Endodermal cell (in vitro differentiated cells): ENCODE measurements around the gene DMGDH. TPM values are rescaled to one million over a fixed set of nuclear protein-coding genes. Genes with fewer than 3 reads are reported as not detected.

ENCODE experiments used
- DNase-seq: peaks from one replicate; pipeline ENCODE4 v3.0.0-alpha.2; 2017
- H3K27ac ChIP-seq: 2 replicates; pipeline ENCODE4 v1.5.1; 2013; ENCODE audit warnings: mild to moderate bottlenecking, low read depth, low read length, moderate library complexity
- H3K27me3 ChIP-seq: 2 replicates; pipeline ENCODE4 v1.6.1; 2013; ENCODE audit warnings: mild to moderate bottlenecking, low read length, moderate library complexity; ENCODE audit not compliant: insufficient read depth, control insufficient read depth, poor library complexity, severe bottlenecking
- H3K36me3 ChIP-seq: 2 replicates; pipeline ENCODE4 v1.7.0; 2013; ENCODE audit warnings: mild to moderate bottlenecking, low read length, moderate library complexity; ENCODE audit not compliant: control insufficient read depth, insufficient read depth
- H3K4me1 ChIP-seq: one replicate; pipeline ENCODE4 v1.7.0; 2013; ENCODE audit warnings: low read length; ENCODE audit not compliant: control insufficient read depth, insufficient read depth
- H3K4me3 ChIP-seq: 2 replicates; pipeline ENCODE4 v1.5.1; 2013; ENCODE audit warnings: mild to moderate bottlenecking, low read length, moderate library complexity
- H3K9ac ChIP-seq: 2 replicates; pipeline ENCODE4 v1.6.1; 2013; ENCODE audit warnings: mild to moderate bottlenecking, low read length, moderate library complexity; ENCODE audit not compliant: poor library complexity, severe bottlenecking; ENCODE audit errors: extremely low read depth
- H3K9me3 ChIP-seq: 2 replicates; pipeline ENCODE4 v1.6.1; 2013; ENCODE audit warnings: mild to moderate bottlenecking, low read length, moderate library complexity; ENCODE audit not compliant: control insufficient read depth
- H3K27ac Mint-ChIP-seq: 2 replicates; pipeline ENCODE4 v1.8.0; 2020; ENCODE audit warnings: mixed read lengths
- H3K27me3 Mint-ChIP-seq: 2 replicates; pipeline ENCODE4 v1.8.0; 2021; ENCODE audit warnings: mild to moderate bottlenecking, mixed read lengths; ENCODE audit not compliant: insufficient read depth
- H3K36me3 Mint-ChIP-seq: 2 replicates; pipeline ENCODE4 v1.8.0; 2020; ENCODE audit warnings: low read depth, mixed read lengths
- H3K4me1 Mint-ChIP-seq: 2 replicates; pipeline ENCODE4 v1.8.0; 2020; ENCODE audit warnings: mixed read lengths
- H3K4me3 Mint-ChIP-seq: 2 replicates; pipeline ENCODE4 v1.8.0; 2020; ENCODE audit warnings: mild to moderate bottlenecking, moderate library complexity, mixed read lengths
- H3K9me3 Mint-ChIP-seq: 2 replicates; pipeline ENCODE4 v1.8.0; 2020; ENCODE audit warnings: mild to moderate bottlenecking, mixed read lengths
- WGBS, 2 experiments: methylation state at CpG; one replicate each; pipeline versions ENCODE4 v1.1.5 to v1.1.7; 2013; ENCODE audit warnings: missing lambda C conversion rate in 2 of 2, mixed read lengths in 1 of 2; ENCODE audit not compliant: insufficient coverage in 1 of 2, insufficient read length in 1 of 2; 5-methylcytosine and 5-hydroxymethylcytosine counted together
- total RNA-seq, 2 donors: library from RNA; stranded (reverse); fragmentation: NEBNext Ultra II Directional in 1 of 2; extraction: Animal tissue kit (Norgen Biotek cat#: 25700) in 1 of 2; gene quantifications; 2 replicates in 1 of 2; 3 replicates in 1 of 2; pipeline ENCODE4 v1.2.1, GENCODE V29; 2021
- TF ChIP-seq, protein P1 (sequence below): fragments of 200-600 bp; sonication (generic); conservative IDR thresholded peaks from 2 replicates; pipeline ENCODE4 v1.5.0; 2021; ENCODE audit warnings: antibody characterized with exemption, mild to moderate bottlenecking

The DMGDH gene
- total RNA-seq, 2 donors from 2014 or later = 0.73 to 4.7 TPM

DNA sequence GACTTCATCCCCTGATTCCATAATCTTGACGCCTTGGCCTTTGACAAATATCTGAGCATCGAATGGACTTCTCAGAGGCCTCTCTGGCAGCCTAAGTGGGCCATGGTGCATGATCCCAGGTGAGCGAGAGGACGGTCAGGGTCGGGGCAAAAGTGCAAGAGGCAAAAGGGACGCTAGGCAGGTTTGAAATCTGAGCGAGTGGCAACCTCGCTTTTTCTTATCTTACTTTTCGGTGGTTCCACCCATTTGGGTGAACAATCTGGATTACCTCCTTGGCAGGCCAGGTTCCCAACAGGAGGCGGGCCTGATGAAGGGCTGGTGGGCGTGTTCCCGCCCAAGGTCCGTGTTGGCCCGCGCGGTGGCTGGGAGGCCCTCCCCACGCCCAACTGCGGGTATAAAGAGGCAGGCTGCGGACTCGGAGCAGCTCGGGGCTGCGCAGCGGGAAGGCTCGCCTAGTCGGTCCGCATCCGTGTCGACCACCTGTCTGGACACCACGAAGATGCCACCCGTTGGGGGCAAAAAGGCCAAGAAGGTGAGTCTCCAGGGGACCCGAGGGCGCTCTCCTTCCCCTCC, 42.0 kb upstream of the DMGDH start, which contains the start of gene BHMT:
Gene BHMT (plus strand): TSS at position 423 of the 573 bp plus-strand sequence. CDS start 77 bp downstream, at position 500.
- Mint-ChIP-seq H3K27me3 (peaks cover 58% of the 10 kb centered on the region), H3K36me3 (no peaks in the 10 kb centered on the region), H3K27ac (no peak within 1 kb of the TSS), H3K4me3 (peak within 1 kb of the TSS; percentile 53), H3K9me3 (no peaks in the 10 kb centered on the region), H3K4me1 (peaks cover 21% of the 10 kb centered on the region)
- Histone ChIP-seq H3K36me3 (no peaks in the 10 kb centered on the region), H3K9ac (no peak within 1 kb of the TSS), H3K4me1 (no peaks in the 10 kb centered on the region), H3K27me3 (peaks cover 67% of the 10 kb centered on the region), H3K4me3 (peak within 1 kb of the TSS; percentile 58), H3K27ac (no peak within 1 kb of the TSS), H3K9me3 (no peaks in the 10 kb centered on the region)
- TF ChIP-seq, protein P1, sequence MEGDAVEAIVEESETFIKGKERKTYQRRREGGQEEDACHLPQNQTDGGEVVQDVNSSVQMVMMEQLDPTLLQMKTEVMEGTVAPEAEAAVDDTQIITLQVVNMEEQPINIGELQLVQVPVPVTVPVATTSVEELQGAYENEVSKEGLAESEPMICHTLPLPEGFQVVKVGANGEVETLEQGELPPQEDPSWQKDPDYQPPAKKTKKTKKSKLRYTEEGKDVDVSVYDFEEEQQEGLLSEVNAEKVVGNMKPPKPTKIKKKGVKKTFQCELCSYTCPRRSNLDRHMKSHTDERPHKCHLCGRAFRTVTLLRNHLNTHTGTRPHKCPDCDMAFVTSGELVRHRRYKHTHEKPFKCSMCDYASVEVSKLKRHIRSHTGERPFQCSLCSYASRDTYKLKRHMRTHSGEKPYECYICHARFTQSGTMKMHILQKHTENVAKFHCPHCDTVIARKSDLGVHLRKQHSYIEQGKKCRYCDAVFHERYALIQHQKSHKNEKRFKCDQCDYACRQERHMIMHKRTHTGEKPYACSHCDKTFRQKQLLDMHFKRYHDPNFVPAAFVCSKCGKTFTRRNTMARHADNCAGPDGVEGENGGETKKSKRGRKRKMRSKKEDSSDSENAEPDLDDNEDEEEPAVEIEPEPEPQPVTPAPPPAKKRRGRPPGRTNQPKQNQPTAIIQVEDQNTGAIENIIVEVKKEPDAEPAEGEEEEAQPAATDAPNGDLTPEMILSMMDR = no peak
- peak; percentile 75 for DNase-seq
- WGBS, 2 experiments = 26 to 66% methylated on average over 8 to 32 of the region's 32 CpGs

DNA sequence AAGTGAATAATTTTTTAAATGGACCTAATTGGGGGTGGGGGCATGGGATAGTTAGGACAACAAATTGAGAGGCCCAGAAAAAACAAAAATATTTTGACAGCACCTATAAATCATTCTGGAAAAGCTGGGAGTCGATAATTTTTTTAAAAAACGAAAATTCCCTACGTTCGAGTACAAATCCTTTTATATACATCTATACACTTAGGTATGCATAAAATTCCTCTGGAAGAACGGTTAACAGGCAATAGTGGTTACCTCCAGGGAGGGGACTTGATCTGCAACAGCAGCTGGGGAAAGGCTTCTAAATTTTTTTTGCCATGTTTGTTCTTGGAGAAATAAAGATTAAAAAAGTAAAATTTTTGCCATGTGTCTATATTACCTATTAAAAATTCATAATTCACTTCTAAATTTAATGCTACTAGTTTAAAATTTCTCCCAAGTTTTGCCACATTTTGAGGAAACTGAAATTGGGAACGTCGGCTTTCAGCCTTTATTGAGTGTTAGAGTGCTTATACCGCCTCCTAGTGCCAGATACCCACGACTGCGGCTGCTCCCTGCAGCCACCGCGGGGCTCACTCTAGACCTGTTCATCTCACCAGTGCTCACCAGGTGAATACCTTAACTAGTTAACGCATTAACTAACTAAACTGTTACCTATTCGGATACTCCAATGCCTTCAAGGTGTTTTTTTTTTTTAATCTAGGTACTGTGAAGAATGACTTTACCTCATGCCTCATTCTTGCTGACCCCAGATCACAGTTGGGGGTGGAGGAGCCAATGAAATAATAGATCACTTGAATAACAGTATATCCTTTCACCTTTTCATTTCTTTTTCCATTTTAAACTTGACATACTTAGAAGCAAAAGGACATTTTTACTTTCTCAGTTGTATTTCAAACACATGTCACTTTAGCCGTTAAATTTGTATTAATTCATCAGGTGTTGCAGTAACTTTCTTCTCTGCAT, 40.3 kb upstream of the DMGDH start:
- H3K4me3 ChIP-seq = no peak overlapping the region
- no peaks in the 10 kb centered on the region for H3K36me3 ChIP-seq
- H3K27ac ChIP-seq = no peak overlapping the region
- H3K27me3 ChIP-seq = peaks cover 52% of the 10 kb centered on the region
- Mint-ChIP-seq H3K9me3 (no peaks in the 10 kb centered on the region), H3K4me3 (no peak overlapping the region), H3K36me3 (no peaks in the 10 kb centered on the region), H3K4me1 (peaks cover 16% of the 10 kb centered on the region), H3K27me3 (peaks cover 49% of the 10 kb centered on the region), H3K27ac (no peak overlapping the region)
- TF ChIP-seq, protein P1 = peak; percentile 95
- H3K4me1 ChIP-seq = no peaks in the 10 kb centered on the region
- H3K9ac ChIP-seq = no peak overlapping the region
- H3K9me3 ChIP-seq = no peaks in the 10 kb centered on the region
- peak; percentile 83 for DNase-seq
- 35 to 52% methylated on average over 6 to 15 of the region's 15 CpGs for WGBS, 2 experiments

DNA sequence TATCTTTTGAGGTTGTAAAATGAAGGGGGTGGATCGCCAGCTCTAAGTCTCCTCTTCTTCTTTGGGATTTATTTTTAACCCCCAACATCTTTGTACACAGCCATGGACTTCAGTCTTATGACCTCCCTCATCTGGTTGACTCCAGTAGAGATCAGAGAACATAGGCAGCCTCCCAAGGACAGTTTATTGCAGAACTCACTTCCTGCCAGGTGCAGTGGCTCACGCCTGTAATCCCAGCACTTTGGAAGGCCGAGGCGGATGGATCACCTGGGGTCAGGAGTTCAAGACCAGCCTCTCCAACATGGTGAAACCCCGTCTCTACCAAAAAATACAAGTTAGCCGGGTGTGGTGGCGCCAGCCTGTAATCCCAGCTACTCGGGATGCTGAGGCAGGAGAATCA, 39.3 kb upstream of the DMGDH start:
- no peak overlapping the region for H3K4me3 Mint-ChIP-seq
- Histone ChIP-seq H3K9me3 (no peaks in the 10 kb centered on the region), H3K36me3 (no peaks in the 10 kb centered on the region), H3K27ac (no peak overlapping the region), H3K4me1 (no peaks in the 10 kb centered on the region), H3K9ac (no peak overlapping the region), H3K4me3 (no peak overlapping the region), H3K27me3 (peaks cover 42% of the 10 kb centered on the region)
- H3K27ac Mint-ChIP-seq = no peak overlapping the region
- TF ChIP-seq, protein P1 = no peak
- H3K4me1 Mint-ChIP-seq = peaks cover 16% of the 10 kb centered on the region
- H3K27me3 Mint-ChIP-seq = peaks cover 40% of the 10 kb centered on the region
- H3K36me3 Mint-ChIP-seq = no peaks in the 10 kb centered on the region
- DNase-seq = no peak
- no peaks in the 10 kb centered on the region for H3K9me3 Mint-ChIP-seq
- 85 to 96% methylated on average over 8 of the region's 8 CpGs for WGBS, 2 experiments
